Panc1 (cell line): Measurements from ENCODE around the gene TRMT10B.

Source experiments
- POLR2AphosphoS5 ChIP-seq: IDR thresholded peaks from 2 replicates; pipeline ENCODE4 v1.6.1; 2012; ENCODE audit warnings: mild to moderate bottlenecking, low read depth, low read length, moderate library complexity
- TF ChIP-seq, protein P1 (sequence below): fragments of 450-650 bp; IDR thresholded peaks from 2 replicates; pipeline ENCODE4 v1.5.1; 2017; ENCODE audit warnings: mild to moderate bottlenecking
- TF ChIP-seq, protein P2 (sequence below), 2 experiments: IDR thresholded peaks; 2 replicates each; pipeline ENCODE4 v1.6.1; 2011 to 2012; ENCODE audit warnings: low read depth in 2 of 2, control low read depth in 1 of 2, low read length in 1 of 2, mild to moderate bottlenecking in 1 of 2, moderate library complexity in 1 of 2; ENCODE audit not compliant: insufficient read depth in 1 of 2

DNA sequence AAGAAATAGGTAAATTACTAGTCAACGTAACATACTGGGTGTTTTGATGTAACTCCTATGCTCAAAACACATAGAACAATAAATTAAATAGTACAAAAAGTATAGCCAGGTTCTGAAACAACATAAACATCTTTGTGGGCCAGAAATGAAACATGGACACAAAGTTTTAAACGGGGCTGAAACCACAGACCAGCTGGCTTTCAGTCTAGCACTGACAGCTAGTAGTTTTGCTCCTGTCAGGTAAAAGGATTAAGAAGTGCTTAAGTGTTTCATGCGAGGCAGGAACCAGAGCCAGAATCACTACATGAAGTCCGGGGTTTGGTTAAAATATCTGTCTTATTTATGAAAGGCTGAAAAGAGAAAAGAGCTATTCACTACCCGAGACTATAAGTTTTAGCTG, 66.5 kb downstream of the TRMT10B start:
- TF ChIP-seq, protein P1, sequence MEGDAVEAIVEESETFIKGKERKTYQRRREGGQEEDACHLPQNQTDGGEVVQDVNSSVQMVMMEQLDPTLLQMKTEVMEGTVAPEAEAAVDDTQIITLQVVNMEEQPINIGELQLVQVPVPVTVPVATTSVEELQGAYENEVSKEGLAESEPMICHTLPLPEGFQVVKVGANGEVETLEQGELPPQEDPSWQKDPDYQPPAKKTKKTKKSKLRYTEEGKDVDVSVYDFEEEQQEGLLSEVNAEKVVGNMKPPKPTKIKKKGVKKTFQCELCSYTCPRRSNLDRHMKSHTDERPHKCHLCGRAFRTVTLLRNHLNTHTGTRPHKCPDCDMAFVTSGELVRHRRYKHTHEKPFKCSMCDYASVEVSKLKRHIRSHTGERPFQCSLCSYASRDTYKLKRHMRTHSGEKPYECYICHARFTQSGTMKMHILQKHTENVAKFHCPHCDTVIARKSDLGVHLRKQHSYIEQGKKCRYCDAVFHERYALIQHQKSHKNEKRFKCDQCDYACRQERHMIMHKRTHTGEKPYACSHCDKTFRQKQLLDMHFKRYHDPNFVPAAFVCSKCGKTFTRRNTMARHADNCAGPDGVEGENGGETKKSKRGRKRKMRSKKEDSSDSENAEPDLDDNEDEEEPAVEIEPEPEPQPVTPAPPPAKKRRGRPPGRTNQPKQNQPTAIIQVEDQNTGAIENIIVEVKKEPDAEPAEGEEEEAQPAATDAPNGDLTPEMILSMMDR, result no peak
- no peak for TF ChIP-seq POLR2AphosphoS5
- TF ChIP-seq, protein P2, sequence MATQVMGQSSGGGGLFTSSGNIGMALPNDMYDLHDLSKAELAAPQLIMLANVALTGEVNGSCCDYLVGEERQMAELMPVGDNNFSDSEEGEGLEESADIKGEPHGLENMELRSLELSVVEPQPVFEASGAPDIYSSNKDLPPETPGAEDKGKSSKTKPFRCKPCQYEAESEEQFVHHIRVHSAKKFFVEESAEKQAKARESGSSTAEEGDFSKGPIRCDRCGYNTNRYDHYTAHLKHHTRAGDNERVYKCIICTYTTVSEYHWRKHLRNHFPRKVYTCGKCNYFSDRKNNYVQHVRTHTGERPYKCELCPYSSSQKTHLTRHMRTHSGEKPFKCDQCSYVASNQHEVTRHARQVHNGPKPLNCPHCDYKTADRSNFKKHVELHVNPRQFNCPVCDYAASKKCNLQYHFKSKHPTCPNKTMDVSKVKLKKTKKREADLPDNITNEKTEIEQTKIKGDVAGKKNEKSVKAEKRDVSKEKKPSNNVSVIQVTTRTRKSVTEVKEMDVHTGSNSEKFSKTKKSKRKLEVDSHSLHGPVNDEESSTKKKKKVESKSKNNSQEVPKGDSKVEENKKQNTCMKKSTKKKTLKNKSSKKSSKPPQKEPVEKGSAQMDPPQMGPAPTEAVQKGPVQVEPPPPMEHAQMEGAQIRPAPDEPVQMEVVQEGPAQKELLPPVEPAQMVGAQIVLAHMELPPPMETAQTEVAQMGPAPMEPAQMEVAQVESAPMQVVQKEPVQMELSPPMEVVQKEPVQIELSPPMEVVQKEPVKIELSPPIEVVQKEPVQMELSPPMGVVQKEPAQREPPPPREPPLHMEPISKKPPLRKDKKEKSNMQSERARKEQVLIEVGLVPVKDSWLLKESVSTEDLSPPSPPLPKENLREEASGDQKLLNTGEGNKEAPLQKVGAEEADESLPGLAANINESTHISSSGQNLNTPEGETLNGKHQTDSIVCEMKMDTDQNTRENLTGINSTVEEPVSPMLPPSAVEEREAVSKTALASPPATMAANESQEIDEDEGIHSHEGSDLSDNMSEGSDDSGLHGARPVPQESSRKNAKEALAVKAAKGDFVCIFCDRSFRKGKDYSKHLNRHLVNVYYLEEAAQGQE (IDR thresholded peaks at IDR 0.05; ENCODE audit: insufficient read depth in 1 of 2, low read depth in 2 of 2, low read length in 1 of 2), result no peak
